Measurements from ENCODE around the gene LEMD1. TPM values are rescaled to one million over a fixed set of nuclear protein-coding genes. Genes with fewer than 3 reads are reported as not detected.

Gene LEMD1
- total RNA-seq, 1 donor = not detected

DNA sequence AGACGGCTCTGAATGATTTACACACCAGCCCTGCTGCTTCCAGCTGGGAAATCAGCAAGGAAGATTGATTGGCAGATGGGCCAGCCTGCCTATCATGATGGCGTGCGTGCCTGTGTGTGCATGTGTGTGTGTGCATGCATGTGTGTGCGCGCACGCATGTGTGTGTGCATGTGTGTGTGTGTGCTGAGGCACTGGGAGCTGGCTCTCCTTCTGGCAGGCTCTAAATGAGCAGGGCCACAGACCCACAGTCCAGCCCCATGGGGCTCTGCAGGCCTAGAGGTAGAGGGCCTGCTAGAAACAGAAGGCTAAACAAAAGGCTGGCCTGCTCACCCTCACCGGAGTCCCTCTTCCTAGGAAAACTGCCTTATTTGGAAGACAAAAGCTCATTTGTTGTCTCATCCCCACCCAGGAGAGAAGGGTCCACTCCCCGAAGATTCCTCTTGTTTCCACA is 71.1 kb downstream of the LEMD1 start:
- TF ChIP-seq, protein P1, sequence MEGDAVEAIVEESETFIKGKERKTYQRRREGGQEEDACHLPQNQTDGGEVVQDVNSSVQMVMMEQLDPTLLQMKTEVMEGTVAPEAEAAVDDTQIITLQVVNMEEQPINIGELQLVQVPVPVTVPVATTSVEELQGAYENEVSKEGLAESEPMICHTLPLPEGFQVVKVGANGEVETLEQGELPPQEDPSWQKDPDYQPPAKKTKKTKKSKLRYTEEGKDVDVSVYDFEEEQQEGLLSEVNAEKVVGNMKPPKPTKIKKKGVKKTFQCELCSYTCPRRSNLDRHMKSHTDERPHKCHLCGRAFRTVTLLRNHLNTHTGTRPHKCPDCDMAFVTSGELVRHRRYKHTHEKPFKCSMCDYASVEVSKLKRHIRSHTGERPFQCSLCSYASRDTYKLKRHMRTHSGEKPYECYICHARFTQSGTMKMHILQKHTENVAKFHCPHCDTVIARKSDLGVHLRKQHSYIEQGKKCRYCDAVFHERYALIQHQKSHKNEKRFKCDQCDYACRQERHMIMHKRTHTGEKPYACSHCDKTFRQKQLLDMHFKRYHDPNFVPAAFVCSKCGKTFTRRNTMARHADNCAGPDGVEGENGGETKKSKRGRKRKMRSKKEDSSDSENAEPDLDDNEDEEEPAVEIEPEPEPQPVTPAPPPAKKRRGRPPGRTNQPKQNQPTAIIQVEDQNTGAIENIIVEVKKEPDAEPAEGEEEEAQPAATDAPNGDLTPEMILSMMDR (IDR thresholded peaks at IDR 0.05; ENCODE audit: insufficient read depth, low read depth, low read length) = no peak
- DNase-seq (ENCODE audit: low read depth) = no peak

DNA sequence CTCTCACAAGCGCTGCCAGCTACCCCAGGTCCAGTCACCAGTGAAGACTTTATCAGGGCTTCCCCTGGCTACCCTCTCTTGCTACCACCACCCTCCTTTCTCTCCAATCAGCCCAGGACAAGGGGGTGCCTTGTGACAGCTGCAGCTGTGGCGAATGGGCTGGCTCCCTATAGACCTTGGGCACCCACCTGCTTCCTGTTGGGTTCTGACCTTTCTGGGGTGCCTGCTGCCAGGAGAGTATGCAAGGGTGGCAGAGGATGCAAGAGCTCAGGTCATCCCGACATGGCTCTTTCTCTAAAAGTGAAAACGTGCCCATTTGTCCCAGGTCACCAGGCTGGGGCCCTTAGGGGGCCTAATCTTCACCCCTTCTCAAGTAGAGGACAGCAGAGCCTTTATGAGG is 71.7 kb downstream of the LEMD1 start:
- no peak overlapping the region for H3K4me3 ChIP-seq (ENCODE audit: low read depth, low read length)
- no peak for DNase-seq (ENCODE audit: low read depth)
- TF ChIP-seq, protein P1 (IDR thresholded peaks at IDR 0.05; ENCODE audit: insufficient read depth, low read depth, low read length) = no peak

More for the DNA sequence above, 71.1 kb downstream of the LEMD1 start:
- H3K4me3 ChIP-seq (ENCODE audit: low read depth, low read length) = no peak overlapping the region

DNA sequence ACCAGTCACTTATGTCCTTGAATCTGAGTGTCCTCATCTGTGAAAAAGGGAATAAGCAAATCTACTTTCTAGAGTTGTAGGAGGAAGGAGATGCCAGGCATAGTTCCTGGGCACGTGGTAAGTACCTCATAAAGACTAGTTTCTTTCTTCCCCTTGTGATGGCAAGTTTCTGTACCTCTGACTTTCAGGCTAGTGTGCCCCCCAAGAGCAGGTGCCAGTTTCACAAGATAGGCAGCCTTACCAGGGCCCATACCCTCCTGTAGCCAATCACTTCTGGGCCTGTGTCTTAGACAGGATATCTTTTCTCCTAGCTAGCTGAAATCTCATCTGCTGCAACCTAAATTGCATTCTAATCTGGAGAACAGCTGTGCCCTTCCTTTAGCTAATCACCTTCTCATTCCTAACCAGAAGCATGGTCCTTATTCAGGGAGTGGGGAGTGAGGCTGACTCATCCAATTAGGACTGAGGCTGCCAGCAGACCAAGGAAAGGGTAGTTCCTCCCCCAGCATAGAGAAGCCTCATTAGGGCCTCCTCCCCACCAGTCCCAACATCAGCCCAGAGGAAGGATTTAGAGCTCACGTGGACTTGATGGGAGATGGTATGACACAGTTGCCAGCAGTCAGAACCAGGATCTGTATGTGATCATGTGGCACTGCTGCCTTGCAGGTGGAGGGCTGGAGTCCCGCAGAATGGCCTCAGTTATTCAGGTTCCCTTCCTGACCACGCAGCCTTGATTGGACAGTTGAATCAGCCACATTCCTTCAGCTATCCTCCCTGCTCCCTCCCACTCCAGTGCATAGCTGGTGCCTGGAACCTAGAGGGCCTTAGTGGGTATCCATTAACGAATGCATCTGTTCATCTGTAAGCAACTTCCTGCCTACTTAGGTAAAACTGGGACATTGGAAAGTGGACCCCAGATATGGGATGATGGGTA is 73.0 kb downstream of the LEMD1 start:
- TF ChIP-seq, protein P1 (IDR thresholded peaks at IDR 0.05; ENCODE audit: insufficient read depth, low read depth, low read length) = no peak
- no peak overlapping the region for H3K4me3 ChIP-seq (ENCODE audit: low read depth, low read length)
- no peak for DNase-seq (ENCODE audit: low read depth)

DNA sequence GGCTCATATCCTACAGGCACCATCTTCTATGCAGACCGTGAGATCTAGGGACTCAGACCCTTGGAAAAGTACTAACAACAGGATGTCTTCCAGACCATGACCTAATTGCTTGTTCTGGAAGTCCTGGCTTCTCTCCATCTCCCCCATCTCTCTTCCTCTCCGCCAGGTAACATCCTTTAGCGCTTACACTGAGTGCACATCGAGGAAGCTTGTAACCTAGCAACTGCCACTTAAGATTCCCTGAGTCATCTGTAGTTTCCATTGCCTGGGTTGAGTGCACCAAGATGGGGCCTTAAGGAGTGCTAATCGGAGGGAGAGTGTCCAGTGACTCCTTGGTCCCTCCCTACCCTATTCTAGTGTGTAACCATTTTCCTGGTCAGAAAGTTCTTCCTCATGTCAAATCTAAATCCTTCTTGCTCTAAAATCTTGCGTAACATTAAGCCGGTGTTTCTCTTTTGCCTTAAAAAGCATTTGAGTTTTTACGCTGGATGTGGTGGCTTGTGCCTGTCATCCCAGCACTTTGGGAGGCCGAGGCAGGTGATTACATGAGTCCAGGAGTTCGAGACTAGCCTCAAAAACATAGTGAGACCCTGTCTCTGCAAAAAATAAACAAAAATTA is 74.8 kb downstream of the LEMD1 start:
- TF ChIP-seq, protein P1 (IDR thresholded peaks at IDR 0.05; ENCODE audit: insufficient read depth, low read depth, low read length) = no peak
- H3K4me3 ChIP-seq (ENCODE audit: low read depth, low read length) = no peak overlapping the region
- DNase-seq (ENCODE audit: low read depth) = no peak

DNA sequence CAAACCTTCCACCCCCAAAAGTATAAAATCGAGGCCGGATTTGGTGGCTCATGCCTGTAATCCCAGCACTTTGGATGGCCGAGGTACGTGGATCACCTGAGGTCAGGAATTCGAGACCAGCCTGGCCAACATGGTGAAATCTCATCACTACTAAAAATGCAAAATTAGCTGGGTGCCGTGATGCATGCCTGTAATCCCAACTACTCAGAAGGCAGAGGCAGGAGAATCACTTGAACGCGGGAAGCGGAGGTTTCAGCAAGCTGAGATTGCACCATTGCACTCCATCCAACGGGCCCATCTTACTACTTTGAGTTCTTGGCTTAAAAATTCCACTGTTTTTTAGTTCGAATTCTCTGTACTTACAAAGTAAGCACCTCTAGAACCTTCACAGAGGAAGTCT is 76.1 kb downstream of the LEMD1 start:
- TF ChIP-seq, protein P1 (IDR thresholded peaks at IDR 0.05; ENCODE audit: insufficient read depth, low read depth, low read length) = no peak
- no peak for DNase-seq (ENCODE audit: low read depth)
- no peak overlapping the region for H3K4me3 ChIP-seq (ENCODE audit: low read depth, low read length)

DNA sequence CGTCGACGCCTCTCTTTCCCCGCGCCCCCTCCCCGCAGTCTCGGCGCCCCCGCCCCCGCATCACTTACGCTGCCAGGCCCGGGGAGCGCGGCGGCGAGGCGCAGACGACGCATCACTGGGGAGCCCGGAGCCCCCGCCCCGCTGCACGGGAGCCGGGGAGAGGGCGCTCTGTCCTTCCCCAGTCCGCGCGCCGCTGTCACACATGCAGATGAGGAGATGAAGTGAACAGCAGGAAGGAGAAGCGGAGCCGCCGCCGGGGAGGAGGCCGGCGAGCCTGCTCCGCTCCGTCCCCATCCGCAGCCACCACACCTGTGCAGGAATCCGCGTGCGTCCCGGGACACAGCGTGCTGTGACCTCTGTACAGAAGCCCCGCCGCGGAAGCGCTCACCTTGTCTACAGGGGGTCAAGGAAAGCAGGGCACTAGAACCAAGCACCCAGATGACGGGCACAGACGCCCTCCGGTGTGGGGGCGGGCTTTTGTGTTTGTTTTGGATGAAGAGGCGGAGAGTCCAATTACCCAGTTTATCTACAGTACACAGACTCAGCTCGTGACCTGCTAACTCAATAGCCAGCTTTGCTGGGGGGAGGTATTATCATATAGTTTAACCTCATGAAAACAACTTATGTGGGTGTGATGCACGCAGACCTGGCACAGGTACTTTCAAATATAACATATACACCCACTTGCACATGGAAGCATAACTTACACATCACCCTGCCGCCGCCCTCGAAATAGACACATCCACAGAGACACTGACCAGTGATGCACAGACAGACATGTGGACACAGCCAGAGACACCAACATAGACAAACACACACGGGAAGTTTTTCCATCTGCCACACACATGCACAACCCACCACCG is 77.6 kb downstream of the LEMD1 start:
- TF ChIP-seq, protein P1 (IDR thresholded peaks at IDR 0.05; ENCODE audit: insufficient read depth, low read depth, low read length) = no peak
- H3K4me3 ChIP-seq (ENCODE audit: low read depth, low read length) = no peak overlapping the region
- DNase-seq (ENCODE audit: low read depth) = no peak
